Colonic mucosa (tissue), 4 donors: ENCODE measurements around the gene RARA. TPM values are rescaled to one million over a fixed set of nuclear protein-coding genes. Genes with fewer than 3 reads are reported as not detected.

Experiments
- DNase-seq: peaks from one replicate; pipeline ENCODE4 v3.0.0-alpha.2; 2020
- H3K27ac ChIP-seq: fragments of 200-600 bp; one replicate; pipeline ENCODE4 v1.8.0; 2021
- H3K27me3 ChIP-seq: fragments of 200-600 bp; one replicate; pipeline ENCODE4 v1.8.0; 2021
- H3K36me3 ChIP-seq: fragments of 200-600 bp; one replicate; pipeline ENCODE4 v1.8.0; 2021
- H3K4me1 ChIP-seq: fragments of 200-600 bp; one replicate; pipeline ENCODE4 v1.8.0; 2021; ENCODE audit warnings: mild to moderate bottlenecking
- H3K4me3 ChIP-seq: fragments of 200-600 bp; one replicate; pipeline ENCODE4 v1.8.0; 2021
- H3K9ac ChIP-seq, 2 donors: one replicate each; pipeline ENCODE4 v1.7.0; 2013; ENCODE audit warnings: control low read depth in 2 of 2, low read depth in 2 of 2, low read length in 2 of 2
- H3K9me3 ChIP-seq: fragments of 200-600 bp; one replicate; pipeline ENCODE4 v1.8.0; 2021
- intact Hi-C: fragments of 100-400 bp; cut with DNase I; formaldehyde crosslinking; loops from one replicate; pipeline ENCODE4 v1.14.1; 2022
- total RNA-seq, 2 donors: library from RNA; stranded (reverse); fragmentation: NEBNext Ultra II Directional in 1 of 2; extraction: Animal tissue kit (Norgen Biotek cat#: 25700) in 1 of 2; gene quantifications; one replicate each; pipeline ENCODE4 v1.2.1, GENCODE V29; 2021
- TF ChIP-seq, protein P1 (sequence below): fragments of 200-600 bp; IDR thresholded peaks from one replicate; pipeline ENCODE4 v1.8.0; 2022; ENCODE audit warnings: antibody characterized with exemption, mild to moderate bottlenecking
- donor health status: healthy.
- donor health status: DM: no; HTN: no; CAD: no.
- donor health status: DM: no; HTN: no; CAD: no.

Gene RARA
- total RNA-seq, 2 donors from 2014 or later = 25.6 to 46.7 TPM

DNA sequence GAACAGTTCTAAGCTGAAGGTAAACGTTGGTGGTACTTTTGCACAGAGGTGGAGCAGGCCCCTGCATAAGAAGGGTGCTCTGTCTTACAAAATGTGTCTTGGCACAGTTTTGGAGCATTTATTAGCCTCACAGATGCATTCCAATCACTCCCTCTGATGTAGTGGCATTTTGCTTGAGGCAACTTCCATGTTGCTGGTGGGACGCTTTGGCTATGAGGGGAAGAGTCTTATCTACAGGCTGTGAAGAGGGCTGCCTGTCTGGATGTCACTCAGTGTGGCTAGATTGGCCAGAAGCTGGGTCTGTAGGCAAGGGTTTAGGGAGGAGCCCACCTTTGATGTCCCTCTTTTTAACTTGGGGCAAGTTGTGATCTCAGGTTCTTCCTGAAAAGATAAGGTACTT is 2.6 kb upstream of the RARA start:
- DNase-seq = no peak
- H3K27ac ChIP-seq = peak overlapping the region; percentile 20

DNA sequence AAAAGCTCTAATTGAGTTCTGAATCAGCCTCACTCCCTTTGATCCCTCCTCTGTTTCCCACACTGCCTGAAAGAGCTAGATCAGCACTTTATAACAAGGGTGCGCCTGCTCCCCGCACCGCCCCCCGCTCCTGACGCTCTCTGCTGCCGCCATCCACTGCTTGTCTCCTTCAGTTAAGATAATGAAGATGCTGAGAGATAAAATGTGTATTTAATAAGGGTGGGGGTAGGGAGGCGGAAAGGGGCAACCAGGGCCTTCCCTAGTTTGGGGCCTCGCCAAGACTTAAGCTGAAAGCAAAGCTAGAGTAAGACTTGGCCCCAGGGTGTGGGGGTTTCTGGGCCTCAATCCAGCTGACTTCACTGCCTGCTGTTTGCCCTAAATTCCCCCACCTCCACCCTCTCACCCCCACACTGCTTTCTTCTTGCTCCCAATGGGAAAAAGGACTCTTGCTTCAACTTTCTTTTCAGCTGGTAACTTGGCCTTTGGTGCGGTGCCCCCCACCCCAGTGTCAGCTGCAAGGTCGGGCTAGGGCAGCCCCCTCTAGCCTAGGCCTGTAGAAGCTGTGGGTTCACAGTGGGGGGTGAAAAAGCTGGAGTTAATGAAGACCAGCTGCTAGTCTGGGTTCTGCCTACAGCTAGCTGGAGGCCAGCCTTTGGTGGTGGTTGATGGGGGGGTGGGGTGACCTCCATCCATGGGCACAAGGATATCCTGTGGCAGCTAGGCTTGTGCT is 1.8 kb upstream of the RARA start:
- Histone ChIP-seq H3K36me3 (no peaks in the 10 kb centered on the region), H3K27ac (peak overlapping the region; percentile 61), H3K27me3 (no peaks in the 10 kb centered on the region), H3K4me3 (no peak overlapping the region), H3K9ac (peak overlapping the region; percentile 27 to 30), H3K4me1 (peaks cover 20% of the 10 kb centered on the region), H3K9me3 (no peaks in the 10 kb centered on the region)
- TF ChIP-seq, protein P1, sequence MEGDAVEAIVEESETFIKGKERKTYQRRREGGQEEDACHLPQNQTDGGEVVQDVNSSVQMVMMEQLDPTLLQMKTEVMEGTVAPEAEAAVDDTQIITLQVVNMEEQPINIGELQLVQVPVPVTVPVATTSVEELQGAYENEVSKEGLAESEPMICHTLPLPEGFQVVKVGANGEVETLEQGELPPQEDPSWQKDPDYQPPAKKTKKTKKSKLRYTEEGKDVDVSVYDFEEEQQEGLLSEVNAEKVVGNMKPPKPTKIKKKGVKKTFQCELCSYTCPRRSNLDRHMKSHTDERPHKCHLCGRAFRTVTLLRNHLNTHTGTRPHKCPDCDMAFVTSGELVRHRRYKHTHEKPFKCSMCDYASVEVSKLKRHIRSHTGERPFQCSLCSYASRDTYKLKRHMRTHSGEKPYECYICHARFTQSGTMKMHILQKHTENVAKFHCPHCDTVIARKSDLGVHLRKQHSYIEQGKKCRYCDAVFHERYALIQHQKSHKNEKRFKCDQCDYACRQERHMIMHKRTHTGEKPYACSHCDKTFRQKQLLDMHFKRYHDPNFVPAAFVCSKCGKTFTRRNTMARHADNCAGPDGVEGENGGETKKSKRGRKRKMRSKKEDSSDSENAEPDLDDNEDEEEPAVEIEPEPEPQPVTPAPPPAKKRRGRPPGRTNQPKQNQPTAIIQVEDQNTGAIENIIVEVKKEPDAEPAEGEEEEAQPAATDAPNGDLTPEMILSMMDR = no peak
- peak; percentile 45 for DNase-seq
- intact Hi-C loops = loop anchor here (2.0 kb wide), 1 partner anchor 40 kb away; no protein-coding TSS in a partner anchor

More for the DNA sequence above, 2.6 kb upstream of the RARA start:
- intact Hi-C loops = loop anchor here (2.0 kb wide), 1 partner anchor 40 kb away; no protein-coding TSS in a partner anchor
- Histone ChIP-seq H3K36me3 (no peaks in the 10 kb centered on the region), H3K9me3 (no peaks in the 10 kb centered on the region), H3K4me1 (peaks cover 15% of the 10 kb centered on the region), H3K9ac (peak overlapping the region; percentile 16 to 24), H3K27me3 (no peaks in the 10 kb centered on the region), H3K4me3 (no peak overlapping the region)
- TF ChIP-seq, protein P1 = no peak

DNA sequence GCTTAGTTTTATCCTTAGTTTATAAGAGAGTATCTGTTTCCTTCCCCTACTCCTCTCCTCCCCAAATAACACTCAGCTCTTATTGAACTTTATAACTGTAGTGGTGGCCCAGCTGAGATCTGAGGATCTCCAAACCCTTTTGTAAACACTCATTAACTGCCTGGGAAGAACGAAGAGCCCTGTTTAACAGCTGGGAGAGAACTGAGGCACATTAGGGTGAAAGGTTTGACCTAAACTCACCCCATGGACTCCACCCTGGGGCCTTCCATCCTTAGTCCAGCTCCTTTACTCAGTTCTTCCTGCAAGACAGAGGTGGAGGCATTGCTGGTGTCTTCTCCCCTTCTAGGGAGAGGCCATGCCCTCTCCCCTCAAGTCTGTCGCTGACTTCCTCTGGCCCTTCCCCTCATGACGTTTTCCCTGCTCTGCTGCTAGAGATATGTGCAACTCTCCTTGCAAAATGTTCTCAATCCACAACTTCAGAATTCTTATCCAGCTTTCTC is 1.2 kb upstream of the RARA start:
- Histone ChIP-seq H3K27ac (peak overlapping the region; percentile 61), H3K9me3 (no peaks in the 10 kb centered on the region), H3K4me1 (peaks cover 25% of the 10 kb centered on the region), H3K9ac (peak overlapping the region in 1 of 2 donors; percentile 27), H3K27me3 (no peaks in the 10 kb centered on the region), H3K36me3 (no peaks in the 10 kb centered on the region), H3K4me3 (no peak overlapping the region)
- intact Hi-C loops = loop anchor here (2.0 kb wide), 1 partner anchor 39 kb away; no protein-coding TSS in a partner anchor
- peak; percentile 39 for DNase-seq
- TF ChIP-seq, protein P1 = no peak

DNA sequence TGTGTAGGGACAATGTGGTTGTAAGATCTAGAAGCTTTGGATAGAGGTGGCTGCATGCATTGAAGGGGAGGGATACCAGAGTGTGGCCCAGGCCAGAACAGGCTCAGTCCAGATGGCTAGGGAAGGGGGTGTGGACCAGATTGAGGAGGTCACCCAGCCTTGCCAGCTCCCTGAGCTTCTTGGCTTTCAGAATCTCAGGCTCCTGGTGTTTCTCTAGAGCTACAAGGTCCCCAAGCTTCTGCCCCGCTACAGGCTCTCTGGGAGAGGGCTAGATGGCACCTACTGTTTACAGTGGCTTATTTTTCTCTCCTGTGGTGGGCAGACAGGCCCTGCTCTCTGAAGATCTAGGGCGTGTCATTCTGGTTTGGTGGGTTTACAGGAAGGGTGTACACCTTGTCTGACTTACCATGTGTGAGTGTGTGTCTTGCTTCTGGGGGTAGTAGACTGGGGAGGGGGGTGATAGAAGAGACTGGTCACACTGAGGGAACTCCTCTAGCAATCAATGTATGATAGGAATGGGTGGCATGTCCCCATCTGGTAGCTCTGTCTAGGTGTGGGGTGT is 1.1 kb downstream of the RARA start:
- no peaks in the 10 kb centered on the region for H3K36me3 ChIP-seq
- H3K9ac ChIP-seq = peak overlapping the region; percentile 2 to 76
- intact Hi-C loops = no loop called here
- DNase-seq = peak; percentile 53
- H3K9me3 ChIP-seq = no peaks in the 10 kb centered on the region
- H3K27ac ChIP-seq = no peak overlapping the region
- peaks cover 25% of the 10 kb centered on the region for H3K4me1 ChIP-seq
- no peaks in the 10 kb centered on the region for H3K27me3 ChIP-seq
- TF ChIP-seq, protein P1 = no peak
- no peak overlapping the region for H3K4me3 ChIP-seq

DNA sequence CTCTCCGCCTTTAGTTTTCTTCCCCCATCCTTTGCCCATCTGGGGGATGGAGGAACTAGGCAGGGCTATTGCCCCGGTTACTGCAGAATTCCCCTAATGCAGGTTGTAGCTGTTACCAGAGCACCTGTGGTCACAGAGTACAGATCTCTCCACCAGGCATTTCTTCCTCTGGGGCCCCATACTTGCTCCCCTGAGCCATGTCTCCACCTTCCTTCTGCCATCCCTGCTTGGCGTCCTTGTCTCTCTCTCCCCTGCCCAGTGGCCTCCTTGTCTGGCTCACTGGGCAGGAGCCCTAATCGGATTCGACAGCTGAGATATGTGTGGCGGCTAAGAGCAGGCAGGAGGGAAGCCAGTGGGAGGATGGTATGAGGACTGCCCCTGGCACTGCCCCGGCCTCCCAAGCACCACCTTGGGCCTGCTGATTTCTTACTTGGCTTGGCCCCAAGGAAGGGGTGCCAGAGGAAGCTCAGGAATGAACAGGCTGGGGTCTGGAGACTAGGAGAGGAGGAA is 2.0 kb downstream of the RARA start:
- TF ChIP-seq, protein P1 = no peak
- peak overlapping the region; percentile 0 for H3K27ac ChIP-seq
- H3K4me1 ChIP-seq = peaks cover 29% of the 10 kb centered on the region

More for the DNA sequence above, 2.0 kb downstream of the RARA start:
- Histone ChIP-seq H3K27me3 (no peaks in the 10 kb centered on the region), H3K36me3 (no peaks in the 10 kb centered on the region), H3K4me3 (no peak overlapping the region), H3K9ac (peak overlapping the region in 1 of 2 donors; percentile 35), H3K9me3 (no peaks in the 10 kb centered on the region)
- intact Hi-C loops = no loop called here
- DNase-seq = no peak
